Lower leg skin (tissue), 3 donors: ENCODE data around the gene ANKS1A.

Source experiments
- POLR2A ChIP-seq, 2 donors: fragments of 450-650 bp; IDR thresholded peaks; one replicate each; pipeline ENCODE4 v1.6.1; 2016 to 2017; ENCODE audit warnings: antibody characterized with exemption in 2 of 2, mild to moderate bottlenecking in 1 of 2, moderate library complexity in 1 of 2
- TF ChIP-seq, protein P1 (sequence below), 3 donors: fragments of 450-650 bp; IDR thresholded peaks; one replicate each; pipeline ENCODE4 v1.5.1; 2016; ENCODE audit warnings: antibody characterized with exemption in 3 of 3, mild to moderate bottlenecking in 3 of 3, moderate library complexity in 2 of 3

- TF ChIP-seq POLR2A (IDR thresholded peaks at IDR 0.05): no peak
- TF ChIP-seq, protein P1, sequence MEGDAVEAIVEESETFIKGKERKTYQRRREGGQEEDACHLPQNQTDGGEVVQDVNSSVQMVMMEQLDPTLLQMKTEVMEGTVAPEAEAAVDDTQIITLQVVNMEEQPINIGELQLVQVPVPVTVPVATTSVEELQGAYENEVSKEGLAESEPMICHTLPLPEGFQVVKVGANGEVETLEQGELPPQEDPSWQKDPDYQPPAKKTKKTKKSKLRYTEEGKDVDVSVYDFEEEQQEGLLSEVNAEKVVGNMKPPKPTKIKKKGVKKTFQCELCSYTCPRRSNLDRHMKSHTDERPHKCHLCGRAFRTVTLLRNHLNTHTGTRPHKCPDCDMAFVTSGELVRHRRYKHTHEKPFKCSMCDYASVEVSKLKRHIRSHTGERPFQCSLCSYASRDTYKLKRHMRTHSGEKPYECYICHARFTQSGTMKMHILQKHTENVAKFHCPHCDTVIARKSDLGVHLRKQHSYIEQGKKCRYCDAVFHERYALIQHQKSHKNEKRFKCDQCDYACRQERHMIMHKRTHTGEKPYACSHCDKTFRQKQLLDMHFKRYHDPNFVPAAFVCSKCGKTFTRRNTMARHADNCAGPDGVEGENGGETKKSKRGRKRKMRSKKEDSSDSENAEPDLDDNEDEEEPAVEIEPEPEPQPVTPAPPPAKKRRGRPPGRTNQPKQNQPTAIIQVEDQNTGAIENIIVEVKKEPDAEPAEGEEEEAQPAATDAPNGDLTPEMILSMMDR (IDR thresholded peaks at IDR 0.05): no peak
These were observed 105.6 kb downstream of the ANKS1A start for GRCh38 chr6:34994693-34995092.
